Measurements from ENCODE around the gene BCLAF1.

GRCh38 chr6:136213853-136214252 is 75.8 kb downstream of the BCLAF1 start:
- no peak for TF ChIP-seq CTCF (optimal IDR thresholded peaks at IDR 0.05 in 1 of 3, IDR thresholded peaks at IDR 0.05 in 1 of 3, conservative IDR thresholded peaks at IDR 0.05 in 1 of 3; ENCODE audit: extremely low read depth in 1 of 3, insufficient read depth in 2 of 3, low read length in 3 of 3)
- no peak for TF ChIP-seq EZH2 (IDR thresholded peaks at IDR 0.05; ENCODE audit: low read length)

Measured in keratinocyte (primary cell).